Cardiac muscle cell (in vitro differentiated cells and primary cell): ENCODE measurements around the gene CGNL1. TPM values are rescaled to one million over a fixed set of nuclear protein-coding genes. Genes with fewer than 3 reads are reported as not detected.

ENCODE experiments used
- DNase-seq, 2 donors: peaks; one replicate each; pipeline versions ENCODE4 v3.0.0 to v3.0.0-alpha.2; 2010 to 2017; ENCODE audit warnings: low read depth in 1 of 2, low spot score in 1 of 2
- H3K27ac ChIP-seq: fragments of 200-600 bp; sonication (generic); 2 replicates; pipeline ENCODE4 v1.5.1; 2016
- H3K27me3 ChIP-seq: fragments of 200-600 bp; sonication (generic); 2 replicates; pipeline ENCODE4 v1.6.0; 2016; ENCODE audit warnings: control low read depth
- H3K36me3 ChIP-seq: fragments of 200-600 bp; sonication (generic); 2 replicates; pipeline ENCODE4 v1.5.1; 2016; ENCODE audit warnings: control low read depth
- H3K4me1 ChIP-seq: fragments of 200-600 bp; sonication (generic); 2 replicates; pipeline ENCODE4 v1.8.1; 2017; ENCODE audit warnings: low read depth, mild to moderate bottlenecking, mixed run types
- H3K4me3 ChIP-seq: fragments of 200-600 bp; sonication (generic); 2 replicates; pipeline ENCODE4 v1.5.1; 2016; ENCODE audit warnings: mild to moderate bottlenecking
- H3K9me3 ChIP-seq: fragments of 200-600 bp; sonication (generic); 2 replicates; pipeline ENCODE4 v1.5.1; 2017; ENCODE audit warnings: low read depth, mild to moderate bottlenecking, control low read depth
- CTCF ChIP-seq: IDR thresholded peaks from 2 replicates; pipeline ENCODE4 v1.5.1; 2012; ENCODE audit warnings: low read depth, mild to moderate bottlenecking, low read length
- polyA plus RNA-seq: library from polyadenylated mRNA; unstranded; fragments of >200 nt; fragmentation: Nextera tagmentation; extraction: Ambion mirVana; gene quantifications from 2 replicates; pipeline ENCODE4 v1.2.1, GENCODE V29; 2016
- total RNA-seq: library from RNA; depleted of rRNA; stranded (reverse); fragments of >200 nt; gene quantifications from 2 replicates; pipeline ENCODE4 v1.2.3, GENCODE V29; 2016

CGNL1 gene
- total and polyA plus RNA-seq, 2 experiments from 2014 or later: 62.9 to 134 TPM

DNA sequence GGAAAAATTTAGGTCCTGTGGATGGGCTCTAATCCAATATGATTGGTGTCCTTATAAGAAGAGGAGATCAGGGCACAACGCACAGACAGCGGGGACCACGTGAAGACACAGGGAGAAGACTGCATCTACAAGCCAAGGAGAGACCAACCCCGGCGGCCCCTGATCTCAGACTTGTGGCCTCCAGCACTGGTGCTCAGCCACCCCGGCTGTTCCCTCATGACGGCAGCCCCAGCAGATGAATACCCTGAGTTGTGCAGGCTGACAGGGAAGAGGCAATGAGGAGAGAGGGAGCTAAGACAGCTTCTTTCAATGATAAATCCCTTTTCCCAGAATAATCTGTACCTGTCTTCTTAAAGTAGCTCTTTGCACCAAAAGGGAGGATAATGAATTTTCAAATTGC is 33.3 kb upstream of the CGNL1 start:
- no peaks in the 10 kb centered on the region for H3K27me3 ChIP-seq
- DNase-seq: no peak
- no peak overlapping the region for H3K4me3 ChIP-seq
- peaks cover 11% of the 10 kb centered on the region for H3K4me1 ChIP-seq
- H3K9me3 ChIP-seq: no peaks in the 10 kb centered on the region
- H3K27ac ChIP-seq: no peak overlapping the region
- TF ChIP-seq CTCF: no peak
- H3K36me3 ChIP-seq: no peaks in the 10 kb centered on the region

GRCh38 chr15:57343498-57343897 is 32.8 kb upstream of the CGNL1 start:
- TF ChIP-seq CTCF: no peak
- Histone ChIP-seq H3K4me3 (no peak overlapping the region), H3K4me1 (peaks cover 11% of the 10 kb centered on the region), H3K27ac (no peak overlapping the region), H3K9me3 (no peaks in the 10 kb centered on the region), H3K36me3 (no peaks in the 10 kb centered on the region), H3K27me3 (no peaks in the 10 kb centered on the region)
- no peak for DNase-seq

- H3K4me1 ChIP-seq: peaks cover 11% of the 10 kb centered on the region
- no peaks in the 10 kb centered on the region for H3K27me3 ChIP-seq
- DNase-seq: no peak
- H3K27ac ChIP-seq: no peak overlapping the region
- no peaks in the 10 kb centered on the region for H3K9me3 ChIP-seq
- no peaks in the 10 kb centered on the region for H3K36me3 ChIP-seq
- H3K4me3 ChIP-seq: no peak overlapping the region
- TF ChIP-seq CTCF: no peak
Measured at GRCh38 chr15:57344282-57344681, 32.0 kb upstream of the CGNL1 start.

- H3K9me3 ChIP-seq: no peaks in the 10 kb centered on the region
- peaks cover 11% of the 10 kb centered on the region for H3K4me1 ChIP-seq
- peak; percentile 40 to 68 for DNase-seq
- no peak overlapping the region for H3K4me3 ChIP-seq
- H3K36me3 ChIP-seq: no peaks in the 10 kb centered on the region
- H3K27ac ChIP-seq: peak overlapping the region; percentile 49
- TF ChIP-seq CTCF: peak; percentile 45
- no peaks in the 10 kb centered on the region for H3K27me3 ChIP-seq
Measured at GRCh38 chr15:57345584-57345983, 30.7 kb upstream of the CGNL1 start.

DNA sequence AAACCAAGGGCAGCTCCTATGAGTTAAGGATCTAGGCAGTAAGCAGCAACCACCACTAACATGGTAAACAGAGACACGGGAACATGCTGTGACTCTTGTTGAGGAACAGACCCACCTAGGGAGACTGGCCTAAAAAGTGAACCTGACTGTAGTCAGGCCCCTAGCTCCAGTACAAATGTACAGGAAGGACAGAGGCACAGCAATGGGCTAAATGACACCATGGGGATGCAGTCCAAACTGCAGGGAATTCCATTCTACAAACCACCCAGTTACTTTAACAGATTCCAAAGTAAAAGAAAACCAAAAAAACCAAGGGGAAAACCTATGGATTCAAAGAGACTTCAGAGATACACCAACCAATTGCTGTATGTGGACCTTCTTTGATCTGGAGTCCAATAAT is 28.2 kb upstream of the CGNL1 start:
- no peak for DNase-seq
- Histone ChIP-seq H3K9me3 (no peaks in the 10 kb centered on the region), H3K36me3 (no peaks in the 10 kb centered on the region), H3K27ac (no peak overlapping the region), H3K4me1 (peaks cover 9% of the 10 kb centered on the region), H3K4me3 (no peak overlapping the region), H3K27me3 (no peaks in the 10 kb centered on the region)
- TF ChIP-seq CTCF: no peak
